ENCODE results near the gene MISP. TPM values are rescaled to one million over a fixed set of nuclear protein-coding genes. Genes with fewer than 3 reads are reported as not detected.

Gene MISP
- total and polyA plus RNA-seq, 2 of the 13 experiments (the other 11 are each of a cell fraction or from before 2014, with no cell fraction given) = 0.67 to 1.3 TPM

DNA sequence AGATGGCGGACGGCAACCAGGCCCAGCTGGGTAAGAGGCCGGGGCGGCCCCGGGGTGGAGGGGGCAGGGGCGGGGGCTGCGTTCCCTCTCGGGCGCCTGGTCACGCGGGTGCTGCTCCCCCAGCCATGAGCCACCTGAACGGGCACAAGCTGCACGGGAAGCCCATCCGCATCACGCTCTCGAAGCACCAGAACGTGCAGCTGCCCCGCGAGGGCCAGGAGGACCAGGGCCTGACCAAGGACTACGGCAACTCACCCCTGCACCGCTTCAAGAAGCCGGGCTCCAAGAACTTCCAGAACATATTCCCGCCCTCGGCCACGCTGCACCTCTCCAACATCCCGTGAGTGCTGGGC is 57.5 kb downstream of the MISP start:
- DNase-seq (ENCODE audit: low spot score) (no peak), ATAC-seq (no peak), FAIRE-seq (no peak)
- Histone ChIP-seq H3K9me3 (ENCODE audit: low read length) (no peaks in the 10 kb centered on the region), H3K4me3 (replicated peaks in 1 of 3; ENCODE audit: insufficient read depth in 1 of 3, low read depth in 2 of 3, low read length in 3 of 3) (no peak overlapping the region), H4K20me1 (ENCODE audit: insufficient read depth, low read length) (peaks cover 72% of the 10 kb centered on the region), H3K79me2 (ENCODE audit: insufficient read depth, low read length) (peaks cover 40% of the 10 kb centered on the region), H3K36me3 (replicated peaks in 1 of 2; ENCODE audit: control insufficient read depth in 1 of 2, insufficient read depth in 2 of 2, low read length in 2 of 2) (peaks cover 47 to 84% of the 10 kb centered on the region in 2 experiments; a peak in 4 of 5 replicates), H3K4me1 (ENCODE audit: insufficient read depth, low read length) (no peaks in the 10 kb centered on the region), H3K27ac (ENCODE audit: extremely low read length, insufficient read depth, low read length) (no peak overlapping the region), H3K27me3 (ENCODE audit: control insufficient read depth in 1 of 2, insufficient read depth in 2 of 2, low read length in 2 of 2) (no peaks in the 10 kb centered on the region), H3K4me2 (ENCODE audit: low read depth, low read length) (no peak overlapping the region), H3K9ac (ENCODE audit: insufficient read depth, low read depth, low read length) (no peak overlapping the region), H2AFZ (ENCODE audit: low read length) (no peak overlapping the region)
- ChIA-PET POLR2A (no interaction called here), CTCF (ENCODE audit: low intra/inter-chr PET ratio, low total read pairs) (no interaction called here)
- WGBS (ENCODE audit: low lambda C conversion rate) = 97% methylated on average over 10 of the region's 26 CpGs
- intact Hi-C loops (cut with micrococcal nuclease; ENCODE audit: unreplicated experiment) (no loop called here), in situ Hi-C loops (cut with HindIII; ENCODE audit: extremely low pct_ligation_motif_present, low pct_unique_long_range_greater_than_20kb) (no loop called here)
- BruUV-seq (replicated peaks) = no TSS peak
- TF ChIP-seq AGO2 (optimal IDR thresholded peaks at IDR 0.05; ENCODE audit: low read depth, low read length) = peak; percentile 54
- TF ChIP-seq POGK (CRISPR knock-in tag; conservative IDR thresholded peaks at IDR 0.05) = no peak
- no peak for TF ChIP-seq STAG1 (CRISPR knock-in tag; IDR thresholded peaks at IDR 0.05)
- no peak for TF ChIP-seq SKI (IDR thresholded peaks at IDR 0.05; ENCODE audit: partially characterized antibody)
- TF ChIP-seq YEATS2 (CRISPR knock-in tag; IDR thresholded peaks at IDR 0.05; ENCODE audit: borderline replicate concordance) = no peak
- TF ChIP-seq POLR2A (IDR thresholded peaks at IDR 0.05; ENCODE audit: insufficient read depth in 1 of 2, low read depth in 2 of 2, low read length in 2 of 2) = 0 out of 4 replicates have a peak, but pooled peaks of 1 of the 2 experiments have one; percentile 5
- no peak for TF ChIP-seq CHD2 (IDR thresholded peaks at IDR 0.05; ENCODE audit: low read depth, low read length)
- no peak for TF ChIP-seq PHF20 (CRISPR knock-in tag; IDR thresholded peaks at IDR 0.05)
- TF ChIP-seq, protein P1, sequence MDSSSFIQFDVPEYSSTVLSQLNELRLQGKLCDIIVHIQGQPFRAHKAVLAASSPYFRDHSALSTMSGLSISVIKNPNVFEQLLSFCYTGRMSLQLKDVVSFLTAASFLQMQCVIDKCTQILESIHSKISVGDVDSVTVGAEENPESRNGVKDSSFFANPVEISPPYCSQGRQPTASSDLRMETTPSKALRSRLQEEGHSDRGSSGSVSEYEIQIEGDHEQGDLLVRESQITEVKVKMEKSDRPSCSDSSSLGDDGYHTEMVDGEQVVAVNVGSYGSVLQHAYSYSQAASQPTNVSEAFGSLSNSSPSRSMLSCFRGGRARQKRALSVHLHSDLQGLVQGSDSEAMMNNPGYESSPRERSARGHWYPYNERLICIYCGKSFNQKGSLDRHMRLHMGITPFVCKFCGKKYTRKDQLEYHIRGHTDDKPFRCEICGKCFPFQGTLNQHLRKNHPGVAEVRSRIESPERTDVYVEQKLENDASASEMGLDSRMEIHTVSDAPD (CRISPR knock-in tag; IDR thresholded peaks at IDR 0.05) = no peak
- TF ChIP-seq CTCF (CRISPR knock-in tag; IDR thresholded peaks at IDR 0.05) = no peak
- TF ChIP-seq, protein P2, sequence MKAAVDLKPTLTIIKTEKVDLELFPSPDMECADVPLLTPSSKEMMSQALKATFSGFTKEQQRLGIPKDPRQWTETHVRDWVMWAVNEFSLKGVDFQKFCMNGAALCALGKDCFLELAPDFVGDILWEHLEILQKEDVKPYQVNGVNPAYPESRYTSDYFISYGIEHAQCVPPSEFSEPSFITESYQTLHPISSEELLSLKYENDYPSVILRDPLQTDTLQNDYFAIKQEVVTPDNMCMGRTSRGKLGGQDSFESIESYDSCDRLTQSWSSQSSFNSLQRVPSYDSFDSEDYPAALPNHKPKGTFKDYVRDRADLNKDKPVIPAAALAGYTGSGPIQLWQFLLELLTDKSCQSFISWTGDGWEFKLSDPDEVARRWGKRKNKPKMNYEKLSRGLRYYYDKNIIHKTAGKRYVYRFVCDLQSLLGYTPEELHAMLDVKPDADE (CRISPR knock-in tag; IDR thresholded peaks at IDR 0.05) = no peak
- peak; percentile 67; the same call in 1 of the 2 replicates for TF ChIP-seq RBFOX2 (IDR thresholded peaks at IDR 0.05; ENCODE audit: low read depth, low read length)
- TF ChIP-seq, protein P3, sequence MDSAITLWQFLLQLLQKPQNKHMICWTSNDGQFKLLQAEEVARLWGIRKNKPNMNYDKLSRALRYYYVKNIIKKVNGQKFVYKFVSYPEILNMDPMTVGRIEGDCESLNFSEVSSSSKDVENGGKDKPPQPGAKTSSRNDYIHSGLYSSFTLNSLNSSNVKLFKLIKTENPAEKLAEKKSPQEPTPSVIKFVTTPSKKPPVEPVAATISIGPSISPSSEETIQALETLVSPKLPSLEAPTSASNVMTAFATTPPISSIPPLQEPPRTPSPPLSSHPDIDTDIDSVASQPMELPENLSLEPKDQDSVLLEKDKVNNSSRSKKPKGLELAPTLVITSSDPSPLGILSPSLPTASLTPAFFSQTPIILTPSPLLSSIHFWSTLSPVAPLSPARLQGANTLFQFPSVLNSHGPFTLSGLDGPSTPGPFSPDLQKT (CRISPR knock-in tag; IDR thresholded peaks at IDR 0.05; ENCODE audit: borderline replicate concordance) = no peak
- TF ChIP-seq NFE2L2 (IDR thresholded peaks at IDR 0.05; ENCODE audit: low read length) = no peak
- TF ChIP-seq ZNF557 (CRISPR knock-in tag; IDR thresholded peaks at IDR 0.05) = no peak
- TF ChIP-seq ELF4 (CRISPR knock-in tag; IDR thresholded peaks at IDR 0.05; ENCODE audit: borderline replicate concordance) = no peak
- no peak for TF ChIP-seq ZNF740 (CRISPR knock-in tag; IDR thresholded peaks at IDR 0.05)
- TF ChIP-seq FOXP1 (IDR thresholded peaks at IDR 0.05) = no peak
- TF ChIP-seq FOXP1 (CRISPR knock-in tag; IDR thresholded peaks at IDR 0.05) = no peak
- TF ChIP-seq FOXC1 (CRISPR knock-in tag; IDR thresholded peaks at IDR 0.05; ENCODE audit: borderline replicate concordance) = no peak

All from HepG2 (cell line).